NCI-H1694 treated with DMSO at 0.1 percent for 48 hours (cell line): ENCODE results near the gene PFKFB4.

Experiments used
- DNase-seq: peaks from one replicate; lab custom pipeline; 2025; lab: John Stamatoyannopoulos, UW

PFKFB4 gene

DNA sequence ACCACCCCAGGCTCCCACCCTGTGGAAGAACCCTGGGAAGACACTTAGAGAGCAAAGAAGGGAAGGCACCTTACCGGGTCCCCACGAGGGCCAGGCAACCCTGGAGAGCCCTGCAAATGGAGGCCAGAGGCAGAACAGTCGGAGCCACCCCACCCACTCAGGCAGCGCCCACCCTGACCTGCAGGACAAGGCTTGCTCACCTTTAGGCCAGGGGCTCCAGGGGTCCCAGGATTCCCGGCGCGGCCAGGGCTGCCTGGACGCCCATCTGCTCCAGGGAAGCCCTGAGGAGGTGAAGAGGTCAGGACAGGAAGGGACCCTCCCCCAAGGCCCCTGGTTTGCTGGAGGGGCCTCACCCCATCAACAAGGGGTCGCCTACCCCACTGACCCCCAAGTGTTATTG is 28.2 kb upstream of the PFKFB4 start:
- DNase-seq = no peak

DNA sequence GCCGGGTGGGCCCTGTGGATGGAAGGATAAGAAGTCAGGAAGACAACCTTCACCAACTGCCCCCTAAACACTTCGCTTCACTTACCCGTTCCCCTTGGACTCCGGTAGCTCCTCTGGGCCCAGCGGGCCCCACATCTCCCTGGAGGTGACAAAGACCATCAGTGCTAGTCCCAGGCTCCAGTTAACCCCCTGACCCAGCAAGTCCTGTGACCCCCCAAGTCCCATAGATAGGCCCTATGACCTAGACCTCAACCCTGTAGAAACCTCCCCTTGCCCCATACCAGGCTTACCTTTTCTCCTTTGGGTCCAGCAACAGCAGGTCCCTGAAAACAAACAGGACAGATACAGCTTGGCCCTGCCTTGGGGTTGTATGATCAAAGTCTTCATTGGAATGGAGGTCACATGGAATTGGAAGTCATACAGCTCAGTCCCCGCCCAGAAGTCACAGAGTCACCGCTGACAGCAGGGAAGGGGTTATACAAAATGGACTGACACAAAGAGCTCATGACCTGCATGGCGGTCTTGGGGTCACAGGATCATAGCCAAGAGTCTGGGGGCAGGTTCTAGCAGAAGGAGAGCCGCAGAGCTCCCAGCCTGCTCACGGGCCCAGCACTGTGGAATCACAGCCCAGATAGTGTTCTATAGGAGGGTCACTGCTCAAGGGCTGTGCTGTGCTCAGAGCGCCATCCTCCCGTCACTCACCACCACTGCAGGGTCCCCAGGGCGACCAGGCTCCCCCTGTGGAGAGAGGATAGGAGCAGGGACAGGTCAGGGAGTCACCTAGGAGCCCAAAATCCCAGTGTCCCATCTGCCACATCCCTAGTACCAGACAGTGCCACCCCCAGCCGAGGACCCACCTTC is 25.2 kb upstream of the PFKFB4 start:
- no peak for DNase-seq

DNA sequence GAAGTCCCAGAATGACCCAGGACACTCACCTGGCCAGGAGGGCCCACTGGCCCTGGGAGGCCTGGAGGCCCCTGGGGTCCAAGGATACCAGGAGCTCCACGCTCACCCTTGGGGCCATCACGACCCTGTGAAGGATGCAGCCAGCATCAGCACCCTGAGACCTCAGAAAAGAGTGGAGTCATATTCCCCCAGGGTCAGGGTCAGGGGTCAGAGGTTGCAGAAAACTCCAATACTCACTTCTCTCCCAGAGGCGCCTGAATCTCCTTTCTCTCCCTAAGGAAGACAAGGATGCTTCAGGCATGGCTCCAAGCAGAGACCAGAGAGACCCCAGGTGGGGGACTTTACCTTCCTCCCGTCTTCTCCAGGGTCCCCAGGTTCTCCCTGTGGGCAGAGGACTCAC is 20.0 kb upstream of the PFKFB4 start:
- no peak for DNase-seq

DNA sequence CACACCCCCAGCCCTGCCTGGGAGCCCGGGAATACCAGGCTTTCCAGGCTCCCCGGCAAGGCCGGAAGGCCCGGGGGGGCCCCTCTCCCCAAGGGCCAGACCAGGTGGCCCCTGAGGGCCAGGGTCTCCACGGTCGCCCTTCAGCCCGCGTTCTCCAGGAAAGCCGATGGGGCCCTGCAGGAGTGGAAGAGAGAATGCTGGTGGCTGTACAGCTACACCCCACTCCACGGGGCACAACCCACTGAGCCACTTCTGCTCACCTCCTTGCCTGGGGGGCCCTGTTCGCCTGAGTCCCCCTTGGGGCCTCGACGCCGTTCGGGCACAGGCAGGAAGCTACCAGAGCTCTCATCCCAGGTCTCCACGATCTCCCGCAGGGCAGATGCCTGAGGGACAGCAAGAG is 18.8 kb upstream of the PFKFB4 start:
- no peak for DNase-seq

GRCh38 chr3:48573973-48574585 is 17.5 kb upstream of the PFKFB4 start:
- DNase-seq = no peak

DNA sequence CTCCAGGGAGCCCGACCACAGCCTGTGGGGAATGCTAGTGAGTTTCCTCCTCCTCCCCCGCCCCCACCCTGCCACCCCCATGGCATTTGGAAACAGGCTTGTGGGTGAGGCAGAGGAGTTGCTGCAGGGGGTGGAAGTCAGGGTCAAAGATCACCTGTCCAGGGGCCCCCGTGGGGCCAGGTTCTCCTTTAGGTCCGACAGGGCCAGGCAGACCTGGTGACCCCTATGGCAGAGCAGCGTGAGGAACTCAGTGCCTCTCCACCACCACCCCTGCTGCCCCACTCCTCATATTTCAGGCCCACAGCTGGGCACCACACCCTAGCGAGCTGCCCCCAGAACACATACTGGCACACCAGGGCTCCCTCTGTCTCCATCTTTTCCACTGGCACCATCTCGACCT is 15.9 kb upstream of the PFKFB4 start:
- DNase-seq = no peak

GRCh38 chr3:48571938-48572337 is 15.3 kb upstream of the PFKFB4 start:
- DNase-seq = no peak

GRCh38 chr3:48569808-48570450 is 13.3 kb upstream of the PFKFB4 start:
- no peak for DNase-seq

- DNase-seq = no peak
Observed at GRCh38 chr3:48569400-48569799, 12.8 kb upstream of the PFKFB4 start.

- no peak for DNase-seq
Observed at GRCh38 chr3:48568476-48568875, 11.9 kb upstream of the PFKFB4 start.

GRCh38 chr3:48567500-48567899 is 10.9 kb upstream of the PFKFB4 start:
- no peak for DNase-seq

GRCh38 chr3:48567090-48567489 is 10.5 kb upstream of the PFKFB4 start:
- no peak for DNase-seq

DNA sequence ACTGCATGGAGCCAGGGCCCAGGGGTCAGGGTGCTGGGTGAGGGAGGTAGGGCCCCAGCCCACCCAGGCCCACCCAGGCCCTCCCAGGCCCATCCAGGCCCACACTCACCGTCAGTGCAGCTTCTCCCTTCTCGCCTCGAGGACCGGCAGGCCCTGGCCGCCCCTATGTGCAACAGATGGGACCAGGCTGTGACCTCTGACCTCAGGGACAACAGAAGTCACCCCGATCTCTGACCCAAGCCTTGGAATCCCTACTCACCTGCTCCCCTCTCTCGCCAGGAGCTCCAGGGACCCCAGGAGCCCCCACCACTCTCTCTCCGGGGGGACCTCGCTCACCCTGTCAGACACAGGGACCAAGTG is 9.8 kb upstream of the PFKFB4 start:
- DNase-seq = no peak

DNA sequence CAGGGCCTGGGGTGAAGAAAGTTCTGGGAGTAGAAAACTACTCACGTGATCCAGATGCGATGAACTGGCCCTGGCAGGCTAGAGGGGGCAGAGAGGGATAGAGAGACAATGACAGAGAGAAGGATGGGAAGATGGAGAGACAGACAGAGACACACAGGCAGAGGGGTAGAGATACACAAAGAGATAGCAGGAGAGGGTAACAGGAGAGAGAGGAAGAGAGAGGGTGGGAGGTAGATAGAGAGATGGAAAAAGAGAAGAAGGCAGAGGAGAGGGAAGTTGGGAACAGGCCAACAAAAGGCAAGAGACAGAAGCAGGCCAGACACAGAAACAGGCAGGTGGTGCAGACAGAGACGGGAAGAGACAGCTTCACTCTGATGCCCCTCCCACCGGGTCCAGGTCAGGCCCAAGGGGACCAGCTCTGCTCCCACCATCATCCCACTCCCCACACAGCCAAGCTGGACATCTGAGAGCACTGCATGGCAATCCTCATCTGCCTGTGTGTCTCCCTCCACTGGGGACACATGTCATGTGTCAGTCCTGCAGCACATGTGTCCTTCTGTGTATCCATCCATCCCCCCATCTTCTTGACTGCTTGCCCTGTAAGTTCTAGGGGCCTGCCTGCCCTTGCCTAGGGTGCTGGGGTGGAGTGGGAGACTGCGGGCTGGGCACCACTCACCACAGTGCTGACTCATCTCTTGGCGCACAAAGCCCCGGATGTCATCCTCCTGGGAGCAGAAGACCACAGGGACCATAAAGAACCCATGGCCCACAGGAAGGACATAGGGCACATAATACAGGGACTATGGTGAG is 9.2 kb upstream of the PFKFB4 start:
- no peak for DNase-seq

DNA sequence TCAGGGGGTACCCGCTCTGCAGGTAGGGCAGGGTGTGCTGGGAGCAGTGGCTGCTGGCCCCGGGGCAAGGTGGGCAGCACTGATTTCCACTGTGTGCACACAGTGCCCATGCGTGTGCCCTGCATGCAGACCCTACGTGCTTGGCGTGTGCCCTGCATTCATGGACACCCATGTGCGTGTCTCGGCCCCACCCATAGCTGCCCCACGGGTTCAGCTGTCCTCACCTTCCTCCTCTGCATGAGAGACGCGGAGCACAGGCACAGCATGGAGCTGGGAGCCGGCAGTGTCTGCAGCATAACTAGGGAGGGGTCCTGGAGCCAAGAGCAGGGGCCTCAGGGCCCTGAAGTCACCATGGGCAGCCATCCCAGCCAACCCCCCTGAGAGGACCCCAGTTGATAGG is 8.6 kb upstream of the PFKFB4 start:
- no peak for DNase-seq

- DNase-seq = no peak
Observed at GRCh38 chr3:48564667-48565066, 8.1 kb upstream of the PFKFB4 start.

GRCh38 chr3:48564022-48564421 is 7.4 kb upstream of the PFKFB4 start:
- no peak for DNase-seq

GRCh38 chr3:48563382-48563918 is 6.8 kb upstream of the PFKFB4 start, which contains the start of gene UCN2:
TSS of gene UCN2 (minus strand) at chr3:48563781. CDS start at chr3:48563124, 657 bp downstream.
- DNase-seq = no peak

- no peak for DNase-seq
Observed at GRCh38 chr3:48562367-48563095, 5.9 kb upstream of the PFKFB4 start.

GRCh38 chr3:48561045-48561736 is 4.6 kb upstream of the PFKFB4 start:
- DNase-seq = no peak

GRCh38 chr3:48560648-48561018 is 4.0 kb upstream of the PFKFB4 start:
- DNase-seq = no peak
